Activated naive CD4-positive, alpha-beta T cell treated with anti-CD3 and anti-CD28 coated beads for 36 hours (primary cell): ENCODE results near the gene PDE11A. TPM values are rescaled to one million over a fixed set of nuclear protein-coding genes. Genes with fewer than 3 reads are reported as not detected.

Experiments
- CTCF ChIA-PET: fragments of 350-600 bp; sonication (Branson Sonifier 250); formaldehyde crosslinking; loops from one replicate; lab custom pipeline; 2021; ENCODE audit warnings: antibody characterized with exemption; lab: Charles Lee
- DNase-seq: peaks from one replicate; pipeline ENCODE4 v3.0.0-alpha.2; 2020
- H3K27ac Mint-ChIP-seq: one replicate; pipeline ENCODE4 v1.8.0; 2021; ENCODE audit warnings: mild to moderate bottlenecking, mixed read lengths
- H3K27me3 Mint-ChIP-seq: one replicate; pipeline ENCODE4 v1.8.0; 2021; ENCODE audit warnings: low read depth, mixed read lengths
- H3K36me3 Mint-ChIP-seq: one replicate; pipeline ENCODE4 v1.8.0; 2021; ENCODE audit warnings: low read depth, mixed read lengths
- H3K4me1 Mint-ChIP-seq: one replicate; pipeline ENCODE4 v1.8.0; 2021; ENCODE audit warnings: low read depth, mixed read lengths
- H3K4me3 Mint-ChIP-seq: one replicate; pipeline ENCODE4 v1.8.0; 2021; ENCODE audit warnings: mild to moderate bottlenecking, moderate library complexity, mixed read lengths
- H3K9me3 Mint-ChIP-seq: one replicate; pipeline ENCODE4 v1.8.0; 2021; ENCODE audit warnings: mixed read lengths
- intact Hi-C: fragments of 100-400 bp; cut with micrococcal nuclease; formaldehyde crosslinking; loops from one replicate; pipeline ENCODE4 v1.15.1; 2023
- total RNA-seq, 2 experiments: library from RNA; stranded (reverse); gene quantifications; one replicate each; pipeline ENCODE4 v1.2.3, GENCODE V29; 2021

The PDE11A gene
- total RNA-seq, 2 experiments from 2014 or later = not detected

DNA sequence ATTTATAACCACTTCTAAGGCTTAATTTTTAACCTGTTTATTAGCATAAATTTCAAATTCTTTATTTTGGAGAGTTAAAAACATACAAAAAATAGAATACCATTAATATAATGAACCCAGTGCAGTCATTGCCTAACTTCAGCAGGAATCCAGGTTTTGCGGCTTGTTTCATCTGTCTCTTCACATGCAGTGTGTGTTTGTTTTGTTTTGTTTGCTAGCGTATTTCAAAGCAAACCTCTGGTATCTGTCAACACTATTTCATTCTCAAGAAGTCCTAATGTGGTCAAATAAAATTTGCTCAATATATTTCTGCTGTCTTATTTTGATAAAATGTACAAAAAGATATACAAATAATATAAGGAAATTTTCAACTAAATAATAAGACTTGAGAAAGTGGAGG, 351.5 kb downstream of the PDE11A start:
- no peaks in the 10 kb centered on the region for H3K9me3 Mint-ChIP-seq
- peaks cover 6% of the 10 kb centered on the region for H3K27me3 Mint-ChIP-seq
- no peak overlapping the region for H3K4me3 Mint-ChIP-seq
- CTCF ChIA-PET = interaction anchor here (0.6 to 1.0 kb wide), 3 partner anchors 43 to 556 kb away, joined by 3 to 4 read pairs (median 4); no protein-coding TSS in a partner anchor
- DNase-seq = no peak
- intact Hi-C loops = no loop called here
- peaks cover 2% of the 10 kb centered on the region for H3K4me1 Mint-ChIP-seq
- no peaks in the 10 kb centered on the region for H3K36me3 Mint-ChIP-seq
- H3K27ac Mint-ChIP-seq = no peak overlapping the region

DNA sequence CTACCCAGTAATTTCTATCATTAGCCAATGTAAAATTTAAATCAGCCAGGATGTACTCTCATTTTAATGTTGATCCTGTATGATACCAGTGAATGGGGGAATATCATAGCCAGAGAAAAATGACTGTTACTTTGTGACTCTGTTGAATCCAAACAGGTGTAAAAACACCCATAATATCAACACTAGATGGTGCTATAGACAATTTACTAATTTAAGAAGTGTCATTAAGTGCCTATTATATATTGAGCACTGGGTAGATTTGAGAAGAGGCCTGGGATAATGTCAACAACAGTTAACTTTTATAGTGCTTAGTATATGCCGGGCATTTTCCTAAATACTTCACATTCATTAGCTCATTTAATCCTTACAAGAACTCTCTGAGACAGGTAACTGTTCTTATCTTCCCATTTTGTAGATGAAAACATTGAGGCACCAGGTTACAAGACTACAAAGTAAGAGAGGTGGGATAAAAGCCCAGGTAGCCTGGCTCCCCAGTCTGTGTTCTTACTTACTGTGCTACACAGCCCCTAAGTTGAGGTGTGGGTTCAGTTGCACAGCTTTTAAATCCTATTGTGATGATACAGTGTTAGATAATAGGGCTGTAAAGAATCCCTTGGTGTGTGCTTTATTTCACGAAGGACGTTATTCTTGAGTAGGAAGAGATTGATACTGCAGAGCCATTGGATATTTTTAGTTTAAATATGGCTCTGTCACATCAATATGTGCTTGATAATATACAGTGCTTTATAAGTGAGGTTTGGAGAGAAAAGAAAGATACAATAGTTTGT, 354.6 kb downstream of the PDE11A start:
- CTCF ChIA-PET = interaction anchor here (0.7 to 1.1 kb wide), 4 partner anchors 27 to 383 kb away, joined by 3 to 4 read pairs (median 3); no protein-coding TSS in a partner anchor
- Mint-ChIP-seq H3K4me3 (no peak overlapping the region), H3K36me3 (no peaks in the 10 kb centered on the region), H3K4me1 (no peaks in the 10 kb centered on the region), H3K27me3 (peaks cover 6% of the 10 kb centered on the region), H3K27ac (no peak overlapping the region), H3K9me3 (no peaks in the 10 kb centered on the region)
- no peak for DNase-seq
- intact Hi-C loops = no loop called here

DNA sequence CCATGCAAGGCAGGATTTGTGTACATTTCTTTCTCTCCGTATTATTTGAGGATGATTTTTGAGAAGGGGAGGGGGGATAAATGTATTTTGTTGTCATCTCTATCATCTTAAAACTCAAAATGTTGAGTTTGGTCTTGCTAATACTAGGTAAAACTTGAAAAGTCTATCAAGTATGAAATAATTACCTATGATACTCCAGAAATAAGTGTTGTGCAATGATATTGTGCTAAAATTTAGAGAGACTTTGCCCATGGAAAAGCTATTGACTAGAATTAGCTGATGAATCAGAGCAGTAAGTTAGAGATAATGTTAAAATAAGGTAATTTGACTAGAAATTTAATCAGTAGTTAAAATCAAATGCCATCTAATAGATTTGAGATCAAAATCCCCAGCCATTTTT, 356.1 kb downstream of the PDE11A start:
- no peaks in the 10 kb centered on the region for H3K9me3 Mint-ChIP-seq
- no peaks in the 10 kb centered on the region for H3K36me3 Mint-ChIP-seq
- CTCF ChIA-PET = no interaction called here
- H3K4me3 Mint-ChIP-seq = no peak overlapping the region
- no peak for DNase-seq
- H3K27ac Mint-ChIP-seq = no peak overlapping the region
- H3K27me3 Mint-ChIP-seq = peaks cover 6% of the 10 kb centered on the region
- no peaks in the 10 kb centered on the region for H3K4me1 Mint-ChIP-seq
- intact Hi-C loops = no loop called here

DNA sequence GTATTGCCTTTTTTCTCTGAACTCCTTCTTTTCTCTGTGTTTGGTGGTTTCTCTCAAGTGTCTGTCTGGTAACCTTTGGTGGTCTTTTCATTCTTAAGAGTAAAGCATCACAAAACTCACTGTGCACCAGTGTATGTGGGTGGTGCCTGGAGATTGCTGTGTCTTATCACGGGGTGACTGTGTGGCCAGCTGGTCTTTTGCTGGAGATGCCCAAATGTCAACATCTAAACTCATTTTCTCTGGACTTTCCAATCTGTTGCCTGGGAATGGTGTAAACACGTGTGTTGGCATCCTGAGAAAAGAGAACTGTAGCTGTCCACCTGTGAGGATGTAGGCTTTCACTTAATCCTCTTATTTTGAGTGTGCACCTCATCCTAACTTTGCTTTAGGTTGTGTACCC, 356.8 kb downstream of the PDE11A start:
- H3K9me3 Mint-ChIP-seq = no peaks in the 10 kb centered on the region
- no peak overlapping the region for H3K4me3 Mint-ChIP-seq
- intact Hi-C loops = no loop called here
- CTCF ChIA-PET = no interaction called here
- H3K4me1 Mint-ChIP-seq = no peaks in the 10 kb centered on the region
- no peak overlapping the region for H3K27ac Mint-ChIP-seq
- no peaks in the 10 kb centered on the region for H3K36me3 Mint-ChIP-seq
- peaks cover 6% of the 10 kb centered on the region for H3K27me3 Mint-ChIP-seq
- DNase-seq = no peak

DNA sequence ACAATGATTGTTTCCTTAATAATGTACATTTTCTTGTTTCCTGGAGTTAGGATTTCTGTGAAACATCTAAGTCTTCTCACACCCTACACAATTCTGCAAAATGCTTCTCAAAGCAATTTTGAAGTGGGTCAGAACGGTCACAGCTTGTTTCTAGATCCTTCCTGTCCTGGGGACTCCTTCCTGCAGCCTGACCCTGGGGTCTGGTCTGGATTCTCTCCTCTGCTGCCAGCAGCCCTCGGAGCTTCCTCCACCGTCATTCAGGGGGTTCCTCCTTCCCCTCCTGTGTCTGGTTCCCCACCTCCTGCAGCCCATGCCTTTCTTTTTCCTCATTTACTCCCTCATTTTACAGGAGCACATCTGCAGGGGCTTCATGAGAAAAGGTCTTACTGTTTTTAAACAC, 357.9 kb downstream of the PDE11A start:
- intact Hi-C loops = no loop called here
- no peak for DNase-seq
- H3K4me1 Mint-ChIP-seq = no peaks in the 10 kb centered on the region
- peaks cover 6% of the 10 kb centered on the region for H3K27me3 Mint-ChIP-seq
- no peak overlapping the region for H3K27ac Mint-ChIP-seq
- CTCF ChIA-PET = interaction anchor here (0.6 kb wide), 2 partner anchors 639 to 1920 kb away, joined by 3 read pairs; no protein-coding TSS in a partner anchor
- H3K36me3 Mint-ChIP-seq = no peaks in the 10 kb centered on the region
- H3K9me3 Mint-ChIP-seq = no peaks in the 10 kb centered on the region
- no peak overlapping the region for H3K4me3 Mint-ChIP-seq

DNA sequence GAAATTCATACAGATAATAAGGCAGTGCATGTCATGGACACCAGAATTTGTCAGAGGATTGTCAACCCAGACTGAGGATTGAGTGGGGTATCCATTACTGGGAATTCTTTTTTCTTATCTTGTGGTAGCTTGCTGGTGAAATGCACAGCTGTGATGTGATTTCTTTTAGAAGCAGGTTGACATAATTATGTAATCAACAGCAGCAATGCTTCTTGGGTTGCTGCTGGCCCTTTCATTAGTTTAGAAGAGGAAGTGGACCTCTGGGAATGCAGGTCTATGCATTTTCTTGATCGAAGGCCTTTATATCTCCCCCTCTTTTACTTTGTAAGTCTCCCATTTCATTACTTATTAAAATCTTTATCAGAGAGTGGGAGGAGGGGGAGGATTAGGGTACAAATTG, 360.1 kb downstream of the PDE11A start:
- Mint-ChIP-seq H3K27me3 (peaks cover 6% of the 10 kb centered on the region), H3K36me3 (no peaks in the 10 kb centered on the region), H3K4me1 (no peaks in the 10 kb centered on the region), H3K27ac (no peak overlapping the region), H3K9me3 (no peaks in the 10 kb centered on the region), H3K4me3 (no peak overlapping the region)
- CTCF ChIA-PET = no interaction called here
- DNase-seq = no peak
- intact Hi-C loops = no loop called here

DNA sequence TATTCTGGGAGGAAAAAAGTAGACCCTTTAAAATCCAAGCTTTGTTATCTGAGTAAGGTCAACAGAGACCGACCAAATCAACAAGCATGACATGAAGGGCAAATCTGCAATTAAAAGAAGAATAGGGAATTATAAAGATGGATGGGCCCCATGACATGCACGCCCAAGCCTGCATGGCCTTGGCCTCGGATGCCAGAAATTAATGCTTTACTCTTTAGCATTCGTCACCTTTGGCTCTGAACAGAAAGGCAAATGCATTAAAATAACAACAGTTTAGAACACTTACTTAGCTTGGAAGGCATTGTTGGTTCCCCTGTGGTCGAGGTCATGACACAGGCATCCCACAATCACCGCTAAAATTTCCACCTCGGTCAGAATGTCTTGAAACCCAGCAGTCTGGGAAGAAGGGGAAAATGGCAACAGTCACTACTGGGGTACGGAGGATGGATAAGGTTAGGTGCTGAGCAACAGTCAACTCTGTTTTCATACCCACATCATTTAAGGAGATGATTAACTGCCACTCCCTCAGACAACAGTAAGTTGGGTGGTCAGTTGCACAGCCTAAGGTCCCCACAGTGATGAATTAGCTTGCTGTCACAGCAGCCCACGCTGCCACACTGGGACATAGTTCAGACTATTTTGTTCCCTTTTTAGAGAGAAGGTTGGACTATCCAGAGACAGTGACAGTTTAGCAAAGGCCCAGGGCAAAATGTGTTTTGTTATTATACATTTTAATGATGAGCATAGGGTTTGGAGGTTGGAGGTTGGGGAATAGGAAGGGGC, 360.9 kb downstream of the PDE11A start:
- Mint-ChIP-seq H3K27me3 (peaks cover 6% of the 10 kb centered on the region), H3K36me3 (no peaks in the 10 kb centered on the region), H3K4me3 (no peak overlapping the region), H3K9me3 (no peaks in the 10 kb centered on the region), H3K4me1 (no peaks in the 10 kb centered on the region), H3K27ac (no peak overlapping the region)
- no peak for DNase-seq
- CTCF ChIA-PET = interaction anchor here (0.7 kb wide), 1 partner anchor 11 kb away, joined by 3 read pairs; no protein-coding TSS in a partner anchor
- intact Hi-C loops = no loop called here

DNA sequence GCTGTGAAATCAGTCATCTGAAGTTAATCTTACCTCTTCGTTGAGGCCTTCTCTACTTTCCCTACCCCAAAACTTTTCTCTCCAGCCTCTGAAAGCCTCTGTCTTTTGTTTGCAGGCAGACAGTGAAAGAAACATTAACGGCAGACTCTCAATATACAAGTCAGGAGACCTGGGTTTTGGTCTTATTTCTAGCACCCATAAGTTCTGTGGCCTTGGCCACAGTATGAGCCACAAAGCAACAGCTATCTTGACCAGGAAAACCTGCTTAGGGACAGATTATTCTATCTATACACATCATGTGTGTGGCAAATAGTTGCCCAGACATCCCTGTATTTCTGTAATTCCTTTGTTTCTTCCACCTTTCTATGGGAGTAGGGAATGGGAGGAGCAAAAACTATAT, 361.7 kb downstream of the PDE11A start:
- intact Hi-C loops = no loop called here
- Mint-ChIP-seq H3K4me1 (no peaks in the 10 kb centered on the region), H3K27me3 (peaks cover 3% of the 10 kb centered on the region), H3K27ac (no peak overlapping the region), H3K9me3 (no peaks in the 10 kb centered on the region), H3K36me3 (no peaks in the 10 kb centered on the region), H3K4me3 (no peak overlapping the region)
- CTCF ChIA-PET = interaction anchor here (0.7 kb wide), 1 partner anchor 11 kb away, joined by 3 read pairs; no protein-coding TSS in a partner anchor
- DNase-seq = no peak

DNA sequence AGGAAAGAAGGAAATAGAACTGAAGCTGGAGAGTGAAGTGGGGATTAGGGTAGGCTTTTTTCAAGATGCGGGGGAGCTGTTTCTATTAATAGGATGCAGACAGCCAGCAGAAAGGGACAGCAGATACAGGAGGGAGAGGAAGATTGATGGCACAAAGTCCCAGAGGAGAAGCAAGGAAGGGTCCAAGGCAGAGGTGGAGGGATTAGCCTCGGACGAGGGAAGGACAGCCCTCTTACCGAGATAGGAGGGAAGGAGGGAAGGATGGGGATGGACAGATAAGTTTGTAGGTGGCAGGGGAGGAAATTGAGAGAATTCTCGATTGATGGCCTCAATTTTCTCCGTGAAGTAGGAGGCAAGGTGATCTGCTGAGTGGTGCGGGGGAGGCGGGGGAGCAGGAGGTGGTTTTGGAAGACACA, 362.6 kb downstream of the PDE11A start:
- DNase-seq = no peak
- CTCF ChIA-PET = no interaction called here
- Mint-ChIP-seq H3K27ac (no peak overlapping the region), H3K4me3 (no peak overlapping the region), H3K4me1 (no peaks in the 10 kb centered on the region), H3K36me3 (no peaks in the 10 kb centered on the region), H3K9me3 (no peaks in the 10 kb centered on the region), H3K27me3 (peaks cover 5% of the 10 kb centered on the region)
- intact Hi-C loops = no loop called here

DNA sequence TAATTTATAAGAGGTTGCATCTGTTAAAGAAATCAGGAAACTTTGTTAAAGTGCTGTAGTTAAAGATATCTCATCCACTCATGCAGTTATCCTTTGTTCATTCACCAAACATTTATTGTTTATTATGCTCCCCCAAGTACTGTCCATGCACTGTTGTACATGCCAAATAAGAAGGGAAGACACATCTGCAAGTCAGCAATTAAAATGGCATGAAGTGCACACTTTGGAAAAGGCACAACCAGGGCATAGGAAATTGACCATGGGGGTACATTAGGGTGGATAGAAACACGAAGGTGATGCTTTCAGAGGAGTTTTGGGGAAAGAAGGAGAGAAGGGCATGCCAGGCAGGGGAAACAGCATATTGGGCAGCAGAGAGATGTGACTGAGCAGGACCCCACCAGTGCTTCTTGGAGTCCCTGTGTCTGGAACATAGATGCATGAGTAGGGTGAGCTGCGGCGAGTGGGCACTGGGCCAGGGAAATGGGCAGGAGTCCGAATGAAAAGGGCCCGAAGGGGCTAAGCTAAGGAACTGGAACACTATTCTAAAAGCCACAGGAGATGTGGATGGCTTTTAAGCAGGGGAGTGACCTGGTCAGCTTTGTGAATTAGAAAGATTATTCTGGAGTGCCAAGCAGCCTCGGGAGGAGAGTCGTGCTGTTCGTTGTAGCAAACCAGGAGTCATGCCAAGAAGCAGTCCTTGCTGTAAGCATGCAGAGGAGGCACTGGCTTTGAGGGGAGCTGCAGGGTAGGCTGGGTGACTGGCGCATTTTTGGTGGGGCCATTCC, 363.7 kb downstream of the PDE11A start:
- no peak for DNase-seq
- Mint-ChIP-seq H3K4me1 (no peaks in the 10 kb centered on the region), H3K4me3 (no peak overlapping the region), H3K36me3 (no peaks in the 10 kb centered on the region), H3K9me3 (no peaks in the 10 kb centered on the region), H3K27me3 (peaks cover 5% of the 10 kb centered on the region), H3K27ac (no peak overlapping the region)
- intact Hi-C loops = no loop called here
- CTCF ChIA-PET = no interaction called here

DNA sequence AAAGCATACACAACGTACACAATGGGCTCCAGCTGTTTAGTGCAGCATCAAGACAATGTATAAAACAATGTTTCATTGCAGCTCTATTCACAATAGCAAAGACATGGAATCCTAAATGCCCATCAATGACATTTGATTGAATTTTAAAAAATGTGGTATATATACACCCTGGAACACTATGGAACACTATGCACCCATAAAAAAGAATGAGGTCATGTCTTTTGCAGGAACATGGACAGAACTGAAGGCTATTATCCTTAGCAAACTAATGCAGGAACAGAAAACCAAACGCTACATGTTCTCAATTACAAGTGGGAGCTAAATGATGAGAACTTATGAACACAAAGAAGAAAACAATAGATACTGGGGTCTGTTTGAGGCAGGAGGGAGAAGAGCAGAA, 364.5 kb downstream of the PDE11A start:
- intact Hi-C loops = no loop called here
- H3K9me3 Mint-ChIP-seq = no peaks in the 10 kb centered on the region
- no peaks in the 10 kb centered on the region for H3K36me3 Mint-ChIP-seq
- no peaks in the 10 kb centered on the region for H3K4me1 Mint-ChIP-seq
- no peak overlapping the region for H3K27ac Mint-ChIP-seq
- CTCF ChIA-PET = interaction anchor here (1.2 kb wide), 1 partner anchor 373 kb away, joined by 3 read pairs; no protein-coding TSS in a partner anchor
- H3K27me3 Mint-ChIP-seq = peaks cover 5% of the 10 kb centered on the region
- no peak overlapping the region for H3K4me3 Mint-ChIP-seq
- no peak for DNase-seq
